SH-SY5Y (cell line): Measurements from ENCODE around the gene PGM1.

Experiments used
- GATA2 ChIP-seq: IDR thresholded peaks from 2 replicates; pipeline ENCODE4 v1.6.1; 2011; ENCODE audit warnings: mild to moderate bottlenecking, low read depth, low read length
- GATA3 ChIP-seq: IDR thresholded peaks from 2 replicates; pipeline ENCODE4 v1.6.1; 2011; ENCODE audit warnings: low read depth, mild to moderate bottlenecking, low read length, moderate library complexity

- TF ChIP-seq GATA2 (no peak), GATA3 (no peak)
Measured at GRCh38 chr1:63643926-63644325, 50.7 kb downstream of the PGM1 start.
